ENCODE data around the gene SUPT6H.

The SUPT6H gene

DNA sequence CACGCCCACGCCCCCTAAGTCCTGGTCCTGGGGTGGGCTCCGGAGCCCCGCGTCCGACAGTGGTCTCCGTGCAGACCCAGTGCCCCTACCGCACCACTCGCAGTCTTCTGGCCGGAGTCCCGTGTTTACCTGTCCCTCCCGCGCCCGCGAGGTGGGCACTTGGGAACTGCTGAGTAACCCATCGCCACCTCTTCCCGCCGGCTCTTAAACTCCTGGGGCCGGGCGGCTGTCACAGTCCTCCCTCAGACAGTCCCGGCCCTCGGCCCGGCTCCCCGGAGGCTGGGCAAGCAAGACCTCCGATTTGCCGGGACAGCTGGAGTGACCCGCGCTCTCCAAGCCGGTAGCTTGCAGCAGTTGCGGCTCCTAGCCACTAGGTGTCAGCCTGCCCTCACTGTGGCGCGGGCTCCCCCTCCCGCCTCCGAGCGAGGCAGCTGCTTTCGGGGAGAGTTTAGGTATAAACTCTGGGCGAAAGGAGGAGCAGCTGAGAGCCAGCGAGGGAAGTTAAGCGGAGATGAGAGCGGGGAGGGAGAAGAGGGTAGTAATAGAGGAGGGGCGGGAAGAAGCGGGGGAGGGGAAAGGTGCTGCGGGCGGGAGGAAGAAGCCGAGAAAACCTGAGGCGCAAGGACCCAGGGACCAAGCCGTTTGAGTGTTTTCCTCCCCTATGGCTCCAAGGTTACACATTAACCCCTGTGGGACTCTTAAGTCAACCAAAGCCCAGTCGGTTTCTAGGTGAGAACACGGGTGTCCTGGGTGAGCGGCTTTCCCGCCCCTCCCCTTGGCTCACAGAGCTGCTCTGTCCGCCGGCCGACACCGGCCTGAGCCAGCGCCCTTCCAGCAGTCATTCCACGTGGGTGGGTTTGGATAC is 64.9 kb downstream of the SUPT6H start:
- peak; percentile 69 for ATAC-seq
- TF ChIP-seq ARNTL (CRISPR knock-in tag; IDR thresholded peaks at IDR 0.05; ENCODE audit: borderline replicate concordance, low read depth) (no peak), ZNF70 (CRISPR knock-in tag; IDR thresholded peaks at IDR 0.05) (peak; percentile 82), BACH2 (CRISPR knock-in tag; IDR thresholded peaks at IDR 0.05; ENCODE audit: borderline replicate concordance) (no peak), ISL1 (CRISPR knock-in tag; IDR thresholded peaks at IDR 0.05) (no peak)

DNA sequence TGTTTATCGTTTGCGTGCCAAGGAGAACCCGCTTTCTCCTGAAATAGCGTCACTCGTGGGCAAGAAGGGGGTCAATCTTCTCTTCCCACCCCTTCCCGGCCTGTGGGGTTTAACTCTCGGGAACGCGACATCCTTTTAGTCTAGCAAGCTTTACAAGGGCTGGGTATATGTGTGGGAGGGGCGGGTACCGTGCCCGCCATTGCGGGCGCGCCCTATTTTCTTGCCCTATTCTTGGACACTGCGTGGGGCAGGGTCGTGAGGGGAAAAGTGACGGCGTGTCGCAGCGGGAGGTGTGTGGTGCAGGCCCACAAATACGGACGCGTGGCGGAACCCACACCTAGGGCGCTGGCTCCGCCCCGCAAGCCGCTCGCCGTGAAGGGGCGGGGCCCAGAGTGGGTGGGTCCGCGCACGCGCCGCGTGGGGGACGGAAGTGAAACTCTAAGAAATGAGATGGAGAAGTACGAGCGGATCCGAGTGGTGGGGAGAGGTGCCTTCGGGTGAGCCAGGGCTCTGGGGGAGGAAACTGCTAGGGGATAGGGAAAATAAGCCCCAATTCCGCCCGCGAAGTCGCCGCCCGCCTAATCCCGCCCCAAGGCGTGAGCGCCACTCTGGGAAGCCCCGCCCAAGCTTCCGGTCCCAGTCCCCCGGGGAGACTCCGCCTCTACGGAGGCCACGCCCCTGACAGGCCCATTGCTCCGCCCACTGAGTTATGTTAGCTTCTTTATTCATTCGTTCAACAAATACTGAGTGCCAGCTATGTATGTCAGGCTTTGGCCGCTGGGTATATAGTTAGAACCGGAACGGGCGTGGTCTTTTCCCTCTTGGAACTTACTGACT is 66.6 kb downstream of the SUPT6H start, which contains the start of gene NEK8:
Gene NEK8 (plus strand): TSS at position 425 of the 837 bp plus-strand sequence. CDS start 26 bp downstream, at position 451.
- peak; percentile 43 for ATAC-seq
- TF ChIP-seq, protein P1, sequence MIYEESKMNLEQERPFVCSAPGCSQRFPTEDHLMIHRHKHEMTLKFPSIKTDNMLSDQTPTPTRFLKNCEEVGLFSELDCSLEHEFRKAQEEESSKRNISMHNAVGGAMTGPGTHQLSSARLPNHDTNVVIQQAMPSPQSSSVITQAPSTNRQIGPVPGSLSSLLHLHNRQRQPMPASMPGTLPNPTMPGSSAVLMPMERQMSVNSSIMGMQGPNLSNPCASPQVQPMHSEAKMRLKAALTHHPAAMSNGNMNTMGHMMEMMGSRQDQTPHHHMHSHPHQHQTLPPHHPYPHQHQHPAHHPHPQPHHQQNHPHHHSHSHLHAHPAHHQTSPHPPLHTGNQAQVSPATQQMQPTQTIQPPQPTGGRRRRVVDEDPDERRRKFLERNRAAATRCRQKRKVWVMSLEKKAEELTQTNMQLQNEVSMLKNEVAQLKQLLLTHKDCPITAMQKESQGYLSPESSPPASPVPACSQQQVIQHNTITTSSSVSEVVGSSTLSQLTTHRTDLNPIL (CRISPR knock-in tag; IDR thresholded peaks at IDR 0.05; ENCODE audit: low read depth), result no peak
- TF ChIP-seq POU6F1 (CRISPR knock-in tag; IDR thresholded peaks at IDR 0.05; ENCODE audit: borderline replicate concordance, low read depth) (no peak), OSR1 (CRISPR knock-in tag; IDR thresholded peaks at IDR 0.05) (no peak), PPARA (CRISPR knock-in tag; IDR thresholded peaks at IDR 0.05; ENCODE audit: borderline replicate concordance) (no peak), ZNF8 (CRISPR knock-in tag; IDR thresholded peaks at IDR 0.05) (no peak), ZC3H10 (CRISPR knock-in tag; IDR thresholded peaks at IDR 0.05) (no peak), RARB (CRISPR knock-in tag; IDR thresholded peaks at IDR 0.05) (no peak), BACH2 (CRISPR knock-in tag; IDR thresholded peaks at IDR 0.05; ENCODE audit: borderline replicate concordance) (no peak), ZNF70 (CRISPR knock-in tag; IDR thresholded peaks at IDR 0.05) (no peak)
- TF ChIP-seq, protein P2, sequence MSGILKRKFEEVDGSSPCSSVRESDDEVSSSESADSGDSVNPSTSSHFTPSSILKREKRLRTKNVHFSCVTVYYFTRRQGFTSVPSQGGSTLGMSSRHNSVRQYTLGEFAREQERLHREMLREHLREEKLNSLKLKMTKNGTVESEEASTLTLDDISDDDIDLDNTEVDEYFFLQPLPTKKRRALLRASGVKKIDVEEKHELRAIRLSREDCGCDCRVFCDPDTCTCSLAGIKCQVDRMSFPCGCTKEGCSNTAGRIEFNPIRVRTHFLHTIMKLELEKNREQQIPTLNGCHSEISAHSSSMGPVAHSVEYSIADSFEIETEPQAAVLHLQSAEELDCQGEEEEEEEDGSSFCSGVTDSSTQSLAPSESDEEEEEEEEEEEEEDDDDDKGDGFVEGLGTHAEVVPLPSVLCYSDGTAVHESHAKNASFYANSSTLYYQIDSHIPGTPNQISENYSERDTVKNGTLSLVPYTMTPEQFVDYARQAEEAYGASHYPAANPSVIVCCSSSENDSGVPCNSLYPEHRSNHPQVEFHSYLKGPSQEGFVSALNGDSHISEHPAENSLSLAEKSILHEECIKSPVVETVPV (CRISPR knock-in tag; IDR thresholded peaks at IDR 0.05), result no peak

GRCh38 chr17:28729950-28730330 is 67.9 kb downstream of the SUPT6H start:
- ATAC-seq, result no peak
- TF ChIP-seq ZNF565 (CRISPR knock-in tag; conservative IDR thresholded peaks at IDR 0.05; ENCODE audit: low read depth) (no peak), TCF4 (CRISPR knock-in tag; IDR thresholded peaks at IDR 0.05; ENCODE audit: borderline replicate concordance) (no peak), TOX (CRISPR knock-in tag; IDR thresholded peaks at IDR 0.05; ENCODE audit: borderline replicate concordance) (no peak), ZFP3 (CRISPR knock-in tag; IDR thresholded peaks at IDR 0.05) (no peak), PPARA (CRISPR knock-in tag; IDR thresholded peaks at IDR 0.05; ENCODE audit: borderline replicate concordance) (no peak), SNAI2 (CRISPR knock-in tag; IDR thresholded peaks at IDR 0.05) (no peak), BACH2 (CRISPR knock-in tag; IDR thresholded peaks at IDR 0.05; ENCODE audit: borderline replicate concordance) (no peak), ISL1 (CRISPR knock-in tag; IDR thresholded peaks at IDR 0.05) (no peak), TSHZ2 (CRISPR knock-in tag; IDR thresholded peaks at IDR 0.05) (no peak), PATZ1 (CRISPR knock-in tag; IDR thresholded peaks at IDR 0.05; ENCODE audit: borderline replicate concordance) (no peak), ZNF8 (CRISPR knock-in tag; IDR thresholded peaks at IDR 0.05) (no peak), ESRRG (CRISPR knock-in tag; IDR thresholded peaks at IDR 0.05) (no peak), ZC3H10 (CRISPR knock-in tag; IDR thresholded peaks at IDR 0.05) (no peak), OSR1 (CRISPR knock-in tag; IDR thresholded peaks at IDR 0.05) (no peak), CSDC2 (CRISPR knock-in tag; IDR thresholded peaks at IDR 0.05) (no peak), ZNF70 (CRISPR knock-in tag; IDR thresholded peaks at IDR 0.05) (no peak), POU6F1 (CRISPR knock-in tag; IDR thresholded peaks at IDR 0.05; ENCODE audit: borderline replicate concordance, low read depth) (no peak)
- TF ChIP-seq, protein P2 (CRISPR knock-in tag; IDR thresholded peaks at IDR 0.05), result no peak
